WTC11 (cell line): ENCODE results near the gene CLDN8. TPM values are rescaled to one million over a fixed set of nuclear protein-coding genes. Genes with fewer than 3 reads are reported as not detected.

Experiments used
- ATAC-seq: fragments of 200-7000 bp; cut with Tn5 transposase; 2 replicates; pipeline ENCODE4 v1.10.0; 2021; ENCODE audit warnings: mild to moderate bottlenecking, moderate library complexity
- CTCF ChIA-PET: fragments of 300-600 bp; sonication (Branson Sonifier 250); formaldehyde crosslinking; loops from one replicate; lab custom pipeline; 2021; ENCODE audit warnings: antibody characterized with exemption; lab: Charles Lee
- POLR2A ChIA-PET: fragments of 350-600 bp; sonication (Branson Sonifier 250); formaldehyde crosslinking; loops from one replicate; lab custom pipeline; 2021; ENCODE audit warnings: antibody characterized with exemption; lab: Charles Lee
- DNase-seq: peaks from one replicate; pipeline ENCODE4 v3.0.0; 2021; ENCODE audit warnings: low spot score
- H3K27ac Mint-ChIP-seq: 2 replicates; pipeline ENCODE4 v1.8.0; 2021; ENCODE audit warnings: mixed read lengths
- H3K27me3 Mint-ChIP-seq: 2 replicates; pipeline ENCODE4 v1.8.0; 2021; ENCODE audit warnings: low read depth, mild to moderate bottlenecking, moderate library complexity, mixed read lengths
- H3K36me3 Mint-ChIP-seq: 2 replicates; pipeline ENCODE4 v1.8.0; 2021; ENCODE audit warnings: mixed read lengths
- H3K4me1 Mint-ChIP-seq: 2 replicates; pipeline ENCODE4 v1.8.0; 2022; ENCODE audit warnings: mixed read lengths
- H3K4me3 Mint-ChIP-seq: 2 replicates; pipeline ENCODE4 v1.8.0; 2021; ENCODE audit warnings: mild to moderate bottlenecking, moderate library complexity, mixed read lengths
- H3K9me3 Mint-ChIP-seq: 2 replicates; pipeline ENCODE4 v1.8.0; 2021; ENCODE audit warnings: mixed read lengths
- MYBL2 ChIP-seq: sonication (generic); formaldehyde crosslinking; IDR thresholded peaks from 2 replicates; pipeline ENCODE4 v1.8.1; 2023; ENCODE audit warnings: mild to moderate bottlenecking, moderate library complexity, missing genetic modification reagents
- NR3C1 ChIP-seq: sonication (generic); formaldehyde crosslinking; conservative IDR thresholded peaks from 2 replicates; pipeline ENCODE4 v1.8.1; 2023; ENCODE audit warnings: low read depth, mild to moderate bottlenecking, missing genetic modification reagents
- ZNF138 ChIP-seq: sonication (generic); formaldehyde crosslinking; conservative IDR thresholded peaks from 2 replicates; pipeline ENCODE4 v1.8.1; 2022; ENCODE audit warnings: mild to moderate bottlenecking, moderate library complexity, missing genetic modification reagents
- total RNA-seq: library from RNA; stranded (reverse); gene quantifications from 3 replicates; pipeline ENCODE4 v1.2.3, GENCODE V29; 2021
- TF ChIP-seq, protein P1 (sequence below): sonication (generic); formaldehyde crosslinking; IDR thresholded peaks from 2 replicates; pipeline ENCODE4 v1.8.0; 2023; ENCODE audit warnings: missing genetic modification reagents, mild to moderate bottlenecking, borderline replicate concordance
- TF ChIP-seq, protein P2 (sequence below): fragments of 250-450 bp; sonication (Bioruptor Pico); IDR thresholded peaks from 2 replicates; pipeline ENCODE4 v1.9.0; 2021; ENCODE audit warnings: mild to moderate bottlenecking, borderline replicate concordance
- TF ChIP-seq, protein P3 (sequence below): sonication (generic); formaldehyde crosslinking; IDR thresholded peaks from 2 replicates; pipeline ENCODE4 v1.8.0; 2022; ENCODE audit warnings: mild to moderate bottlenecking, missing genetic modification reagents
- TF ChIP-seq, protein P4 (sequence below): sonication (generic); formaldehyde crosslinking; IDR thresholded peaks from 2 replicates; pipeline ENCODE4 v1.8.0; 2023; ENCODE audit warnings: mild to moderate bottlenecking, missing genetic modification reagents
- TF ChIP-seq, protein P5 (sequence below): sonication (generic); formaldehyde crosslinking; IDR thresholded peaks from 2 replicates; pipeline ENCODE4 v1.8.0; 2022; ENCODE audit warnings: missing genetic modification reagents

The CLDN8 gene
- total RNA-seq, 1 experiment from 2014 or later, result not detected

DNA sequence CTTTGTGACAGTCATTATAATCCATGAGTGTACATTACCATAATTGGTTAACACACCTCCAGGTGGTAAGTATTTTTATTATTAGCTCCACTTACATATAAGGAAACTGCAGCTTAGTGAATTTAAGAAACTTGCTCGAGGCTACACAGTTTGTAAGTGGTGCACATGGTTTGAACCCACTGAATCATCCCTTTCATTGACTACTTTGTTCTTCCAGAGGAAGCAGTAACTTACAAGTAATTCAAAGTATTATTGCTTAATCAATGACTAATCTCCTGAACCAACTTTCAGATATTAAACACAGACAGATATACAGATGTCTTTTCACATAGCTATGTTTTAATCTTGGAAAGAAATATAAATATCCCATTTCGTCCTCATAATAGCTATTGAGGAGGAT is 18.7 kb upstream of the CLDN8 start (continued):
- TF ChIP-seq, protein P1, sequence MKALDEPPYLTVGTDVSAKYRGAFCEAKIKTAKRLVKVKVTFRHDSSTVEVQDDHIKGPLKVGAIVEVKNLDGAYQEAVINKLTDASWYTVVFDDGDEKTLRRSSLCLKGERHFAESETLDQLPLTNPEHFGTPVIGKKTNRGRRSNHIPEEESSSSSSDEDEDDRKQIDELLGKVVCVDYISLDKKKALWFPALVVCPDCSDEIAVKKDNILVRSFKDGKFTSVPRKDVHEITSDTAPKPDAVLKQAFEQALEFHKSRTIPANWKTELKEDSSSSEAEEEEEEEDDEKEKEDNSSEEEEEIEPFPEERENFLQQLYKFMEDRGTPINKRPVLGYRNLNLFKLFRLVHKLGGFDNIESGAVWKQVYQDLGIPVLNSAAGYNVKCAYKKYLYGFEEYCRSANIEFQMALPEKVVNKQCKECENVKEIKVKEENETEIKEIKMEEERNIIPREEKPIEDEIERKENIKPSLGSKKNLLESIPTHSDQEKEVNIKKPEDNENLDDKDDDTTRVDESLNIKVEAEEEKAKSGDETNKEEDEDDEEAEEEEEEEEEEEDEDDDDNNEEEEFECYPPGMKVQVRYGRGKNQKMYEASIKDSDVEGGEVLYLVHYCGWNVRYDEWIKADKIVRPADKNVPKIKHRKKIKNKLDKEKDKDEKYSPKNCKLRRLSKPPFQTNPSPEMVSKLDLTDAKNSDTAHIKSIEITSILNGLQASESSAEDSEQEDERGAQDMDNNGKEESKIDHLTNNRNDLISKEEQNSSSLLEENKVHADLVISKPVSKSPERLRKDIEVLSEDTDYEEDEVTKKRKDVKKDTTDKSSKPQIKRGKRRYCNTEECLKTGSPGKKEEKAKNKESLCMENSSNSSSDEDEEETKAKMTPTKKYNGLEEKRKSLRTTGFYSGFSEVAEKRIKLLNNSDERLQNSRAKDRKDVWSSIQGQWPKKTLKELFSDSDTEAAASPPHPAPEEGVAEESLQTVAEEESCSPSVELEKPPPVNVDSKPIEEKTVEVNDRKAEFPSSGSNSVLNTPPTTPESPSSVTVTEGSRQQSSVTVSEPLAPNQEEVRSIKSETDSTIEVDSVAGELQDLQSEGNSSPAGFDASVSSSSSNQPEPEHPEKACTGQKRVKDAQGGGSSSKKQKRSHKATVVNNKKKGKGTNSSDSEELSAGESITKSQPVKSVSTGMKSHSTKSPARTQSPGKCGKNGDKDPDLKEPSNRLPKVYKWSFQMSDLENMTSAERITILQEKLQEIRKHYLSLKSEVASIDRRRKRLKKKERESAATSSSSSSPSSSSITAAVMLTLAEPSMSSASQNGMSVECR (CRISPR knock-in tag), result no peak
- TF ChIP-seq, protein P2, sequence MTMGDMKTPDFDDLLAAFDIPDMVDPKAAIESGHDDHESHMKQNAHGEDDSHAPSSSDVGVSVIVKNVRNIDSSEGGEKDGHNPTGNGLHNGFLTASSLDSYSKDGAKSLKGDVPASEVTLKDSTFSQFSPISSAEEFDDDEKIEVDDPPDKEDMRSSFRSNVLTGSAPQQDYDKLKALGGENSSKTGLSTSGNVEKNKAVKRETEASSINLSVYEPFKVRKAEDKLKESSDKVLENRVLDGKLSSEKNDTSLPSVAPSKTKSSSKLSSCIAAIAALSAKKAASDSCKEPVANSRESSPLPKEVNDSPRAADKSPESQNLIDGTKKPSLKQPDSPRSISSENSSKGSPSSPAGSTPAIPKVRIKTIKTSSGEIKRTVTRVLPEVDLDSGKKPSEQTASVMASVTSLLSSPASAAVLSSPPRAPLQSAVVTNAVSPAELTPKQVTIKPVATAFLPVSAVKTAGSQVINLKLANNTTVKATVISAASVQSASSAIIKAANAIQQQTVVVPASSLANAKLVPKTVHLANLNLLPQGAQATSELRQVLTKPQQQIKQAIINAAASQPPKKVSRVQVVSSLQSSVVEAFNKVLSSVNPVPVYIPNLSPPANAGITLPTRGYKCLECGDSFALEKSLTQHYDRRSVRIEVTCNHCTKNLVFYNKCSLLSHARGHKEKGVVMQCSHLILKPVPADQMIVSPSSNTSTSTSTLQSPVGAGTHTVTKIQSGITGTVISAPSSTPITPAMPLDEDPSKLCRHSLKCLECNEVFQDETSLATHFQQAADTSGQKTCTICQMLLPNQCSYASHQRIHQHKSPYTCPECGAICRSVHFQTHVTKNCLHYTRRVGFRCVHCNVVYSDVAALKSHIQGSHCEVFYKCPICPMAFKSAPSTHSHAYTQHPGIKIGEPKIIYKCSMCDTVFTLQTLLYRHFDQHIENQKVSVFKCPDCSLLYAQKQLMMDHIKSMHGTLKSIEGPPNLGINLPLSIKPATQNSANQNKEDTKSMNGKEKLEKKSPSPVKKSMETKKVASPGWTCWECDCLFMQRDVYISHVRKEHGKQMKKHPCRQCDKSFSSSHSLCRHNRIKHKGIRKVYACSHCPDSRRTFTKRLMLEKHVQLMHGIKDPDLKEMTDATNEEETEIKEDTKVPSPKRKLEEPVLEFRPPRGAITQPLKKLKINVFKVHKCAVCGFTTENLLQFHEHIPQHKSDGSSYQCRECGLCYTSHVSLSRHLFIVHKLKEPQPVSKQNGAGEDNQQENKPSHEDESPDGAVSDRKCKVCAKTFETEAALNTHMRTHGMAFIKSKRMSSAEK (CRISPR knock-in tag), result no peak
- TF ChIP-seq MYBL2 (CRISPR knock-in tag), result no peak
- TF ChIP-seq, protein P3, sequence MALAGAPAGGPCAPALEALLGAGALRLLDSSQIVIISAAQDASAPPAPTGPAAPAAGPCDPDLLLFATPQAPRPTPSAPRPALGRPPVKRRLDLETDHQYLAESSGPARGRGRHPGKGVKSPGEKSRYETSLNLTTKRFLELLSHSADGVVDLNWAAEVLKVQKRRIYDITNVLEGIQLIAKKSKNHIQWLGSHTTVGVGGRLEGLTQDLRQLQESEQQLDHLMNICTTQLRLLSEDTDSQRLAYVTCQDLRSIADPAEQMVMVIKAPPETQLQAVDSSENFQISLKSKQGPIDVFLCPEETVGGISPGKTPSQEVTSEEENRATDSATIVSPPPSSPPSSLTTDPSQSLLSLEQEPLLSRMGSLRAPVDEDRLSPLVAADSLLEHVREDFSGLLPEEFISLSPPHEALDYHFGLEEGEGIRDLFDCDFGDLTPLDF (CRISPR knock-in tag), result no peak
- TF ChIP-seq, protein P4, sequence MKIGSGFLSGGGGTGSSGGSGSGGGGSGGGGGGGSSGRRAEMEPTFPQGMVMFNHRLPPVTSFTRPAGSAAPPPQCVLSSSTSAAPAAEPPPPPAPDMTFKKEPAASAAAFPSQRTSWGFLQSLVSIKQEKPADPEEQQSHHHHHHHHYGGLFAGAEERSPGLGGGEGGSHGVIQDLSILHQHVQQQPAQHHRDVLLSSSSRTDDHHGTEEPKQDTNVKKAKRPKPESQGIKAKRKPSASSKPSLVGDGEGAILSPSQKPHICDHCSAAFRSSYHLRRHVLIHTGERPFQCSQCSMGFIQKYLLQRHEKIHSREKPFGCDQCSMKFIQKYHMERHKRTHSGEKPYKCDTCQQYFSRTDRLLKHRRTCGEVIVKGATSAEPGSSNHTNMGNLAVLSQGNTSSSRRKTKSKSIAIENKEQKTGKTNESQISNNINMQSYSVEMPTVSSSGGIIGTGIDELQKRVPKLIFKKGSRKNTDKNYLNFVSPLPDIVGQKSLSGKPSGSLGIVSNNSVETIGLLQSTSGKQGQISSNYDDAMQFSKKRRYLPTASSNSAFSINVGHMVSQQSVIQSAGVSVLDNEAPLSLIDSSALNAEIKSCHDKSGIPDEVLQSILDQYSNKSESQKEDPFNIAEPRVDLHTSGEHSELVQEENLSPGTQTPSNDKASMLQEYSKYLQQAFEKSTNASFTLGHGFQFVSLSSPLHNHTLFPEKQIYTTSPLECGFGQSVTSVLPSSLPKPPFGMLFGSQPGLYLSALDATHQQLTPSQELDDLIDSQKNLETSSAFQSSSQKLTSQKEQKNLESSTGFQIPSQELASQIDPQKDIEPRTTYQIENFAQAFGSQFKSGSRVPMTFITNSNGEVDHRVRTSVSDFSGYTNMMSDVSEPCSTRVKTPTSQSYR (CRISPR knock-in tag), result no peak

DNA sequence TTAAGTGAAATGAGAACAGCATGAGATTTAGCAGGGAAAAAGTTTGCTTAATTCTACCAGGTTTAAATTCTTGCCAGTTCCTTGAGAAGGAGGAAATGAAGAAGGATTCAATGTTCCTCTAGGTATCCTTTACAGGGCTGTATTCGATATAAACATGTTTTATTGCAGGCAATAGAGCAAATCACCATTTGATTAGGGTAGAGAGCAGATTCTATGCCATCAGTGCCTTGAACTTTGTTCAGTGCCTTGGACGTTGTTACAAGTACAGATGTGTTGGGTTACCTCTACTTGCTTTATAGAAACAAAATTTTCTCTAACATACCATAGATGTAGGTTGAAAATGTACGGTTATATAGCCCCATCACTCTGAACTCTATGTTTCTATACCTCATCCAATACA is 18.2 kb upstream of the CLDN8 start:
- Mint-ChIP-seq H3K4me1 (peaks cover 6% of the 10 kb centered on the region; the same call in 1 of the 2 replicates), H3K36me3 (no peaks in the 10 kb centered on the region), H3K27ac (no peak overlapping the region), H3K4me3 (no peak overlapping the region), H3K27me3 (no peaks in the 10 kb centered on the region), H3K9me3 (peaks cover 13% of the 10 kb centered on the region)
- ChIA-PET POLR2A (no interaction called here), CTCF (no interaction called here)
- TF ChIP-seq ZNF138 (CRISPR knock-in tag) (no peak), NR3C1 (CRISPR knock-in tag) (no peak)
- TF ChIP-seq, protein P5, sequence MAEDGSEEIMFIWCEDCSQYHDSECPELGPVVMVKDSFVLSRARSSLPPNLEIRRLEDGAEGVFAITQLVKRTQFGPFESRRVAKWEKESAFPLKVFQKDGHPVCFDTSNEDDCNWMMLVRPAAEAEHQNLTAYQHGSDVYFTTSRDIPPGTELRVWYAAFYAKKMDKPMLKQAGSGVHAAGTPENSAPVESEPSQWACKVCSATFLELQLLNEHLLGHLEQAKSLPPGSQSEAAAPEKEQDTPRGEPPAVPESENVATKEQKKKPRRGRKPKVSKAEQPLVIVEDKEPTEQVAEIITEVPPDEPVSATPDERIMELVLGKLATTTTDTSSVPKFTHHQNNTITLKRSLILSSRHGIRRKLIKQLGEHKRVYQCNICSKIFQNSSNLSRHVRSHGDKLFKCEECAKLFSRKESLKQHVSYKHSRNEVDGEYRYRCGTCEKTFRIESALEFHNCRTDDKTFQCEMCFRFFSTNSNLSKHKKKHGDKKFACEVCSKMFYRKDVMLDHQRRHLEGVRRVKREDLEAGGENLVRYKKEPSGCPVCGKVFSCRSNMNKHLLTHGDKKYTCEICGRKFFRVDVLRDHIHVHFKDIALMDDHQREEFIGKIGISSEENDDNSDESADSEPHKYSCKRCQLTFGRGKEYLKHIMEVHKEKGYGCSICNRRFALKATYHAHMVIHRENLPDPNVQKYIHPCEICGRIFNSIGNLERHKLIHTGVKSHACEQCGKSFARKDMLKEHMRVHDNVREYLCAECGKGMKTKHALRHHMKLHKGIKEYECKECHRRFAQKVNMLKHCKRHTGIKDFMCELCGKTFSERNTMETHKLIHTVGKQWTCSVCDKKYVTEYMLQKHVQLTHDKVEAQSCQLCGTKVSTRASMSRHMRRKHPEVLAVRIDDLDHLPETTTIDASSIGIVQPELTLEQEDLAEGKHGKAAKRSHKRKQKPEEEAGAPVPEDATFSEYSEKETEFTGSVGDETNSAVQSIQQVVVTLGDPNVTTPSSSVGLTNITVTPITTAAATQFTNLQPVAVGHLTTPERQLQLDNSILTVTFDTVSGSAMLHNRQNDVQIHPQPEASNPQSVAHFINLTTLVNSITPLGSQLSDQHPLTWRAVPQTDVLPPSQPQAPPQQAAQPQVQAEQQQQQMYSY (CRISPR knock-in tag), result no peak
- ATAC-seq (no peak), DNase-seq (no peak)
